MCF 10A (cell line): ENCODE data around the gene FAM168B. TPM values are rescaled to one million over a fixed set of nuclear protein-coding genes. Genes with fewer than 3 reads are reported as not detected.

Source experiments
- BruUV-seq: library from RNA; stranded (reverse); fragments of 400-500 nt; replicated peaks from 2 replicates; lab custom pipeline; 2021; lab: Mats Ljungman, UMichigan
- CTCF ChIA-PET: fragments of 300-600 bp; sonication (Branson Sonifier 250); formaldehyde crosslinking; extraction: SDS; loops from one replicate; lab custom pipeline; 2021; ENCODE audit warnings: antibody characterized with exemption, inconsistent platforms; lab: Yijun Ruan, JAX
- POLR2A ChIA-PET: fragments of 300-600, 350-650 bp; sonication (Branson Sonifier 250); formaldehyde crosslinking; extraction: SDS; loops from one replicate; lab custom pipeline; 2020; ENCODE audit warnings: antibody characterized with exemption, inconsistent platforms; lab: Yijun Ruan, JAX
- DNase-seq: peaks from one replicate; pipeline ENCODE4 v3.0.0-alpha.2; 2018; ENCODE audit not compliant: unreplicated experiment
- H3K27ac Mint-ChIP-seq: one replicate; pipeline ENCODE4 v1.8.0; 2022; ENCODE audit warnings: mild to moderate bottlenecking, low read depth, mixed read lengths; ENCODE audit not compliant: unreplicated experiment
- H3K27me3 Mint-ChIP-seq: one replicate; pipeline ENCODE4 v1.8.0; 2022; ENCODE audit warnings: mixed read lengths; ENCODE audit not compliant: insufficient read depth, unreplicated experiment
- H3K36me3 Mint-ChIP-seq: one replicate; pipeline ENCODE4 v1.8.0; 2022; ENCODE audit warnings: mild to moderate bottlenecking, moderate library complexity, mixed read lengths; ENCODE audit not compliant: insufficient read depth, unreplicated experiment
- H3K4me1 Mint-ChIP-seq: one replicate; pipeline ENCODE4 v1.8.0; 2022; ENCODE audit warnings: mixed read lengths; ENCODE audit not compliant: insufficient read depth, unreplicated experiment
- H3K4me3 Mint-ChIP-seq: one replicate; pipeline ENCODE4 v1.8.0; 2022; ENCODE audit warnings: mild to moderate bottlenecking, moderate library complexity, mixed read lengths; ENCODE audit not compliant: unreplicated experiment
- H3K9me3 Mint-ChIP-seq: one replicate; pipeline ENCODE4 v1.8.0; 2022; ENCODE audit warnings: mixed read lengths; ENCODE audit not compliant: unreplicated experiment
- CTCF ChIP-seq: fragments of 200-600 bp; IDR thresholded peaks from one replicate; pipeline ENCODE4 v1.8.0; 2022; ENCODE audit warnings: antibody characterized with exemption, mild to moderate bottlenecking; ENCODE audit not compliant: unreplicated experiment
- intact Hi-C: fragments of 100-400 bp; cut with micrococcal nuclease; formaldehyde crosslinking; loops from 2 replicates; pipeline ENCODE4 v1.14.1; 2022
- total RNA-seq: library from RNA; stranded (reverse); gene quantifications from 2 replicates; pipeline ENCODE4 v1.2.3, GENCODE V29; 2022

Gene FAM168B
- total RNA-seq, 1 experiment from 2014 or later: 159 TPM

GRCh38 chr2:131046028-131046917, 47.0 kb downstream of the FAM168B start:
- intact Hi-C loops: no loop called here
- TF ChIP-seq CTCF: no peak
- BruUV-seq: TSS peak; percentile 42
- H3K27ac Mint-ChIP-seq: no peak overlapping the region
- no peak overlapping the region for H3K4me3 Mint-ChIP-seq
- POLR2A ChIA-PET: no interaction called here
- DNase-seq: no peak
- CTCF ChIA-PET: interaction anchor here (1.9 kb wide), 1 partner anchor 9 kb away, joined by 6 read pairs; no protein-coding TSS in a partner anchor
- H3K27me3 Mint-ChIP-seq: no peaks in the 10 kb centered on the region
- no peaks in the 10 kb centered on the region for H3K9me3 Mint-ChIP-seq
- H3K4me1 Mint-ChIP-seq: no peaks in the 10 kb centered on the region
- H3K36me3 Mint-ChIP-seq: peaks cover 55% of the 10 kb centered on the region

GRCh38 chr2:131045286-131046027, 47.8 kb downstream of the FAM168B start:
- H3K4me1 Mint-ChIP-seq: no peaks in the 10 kb centered on the region
- H3K9me3 Mint-ChIP-seq: no peaks in the 10 kb centered on the region
- intact Hi-C loops: no loop called here
- H3K4me3 Mint-ChIP-seq: no peak overlapping the region
- DNase-seq: no peak
- peaks cover 47% of the 10 kb centered on the region for H3K36me3 Mint-ChIP-seq
- no TSS peak for BruUV-seq
- no peaks in the 10 kb centered on the region for H3K27me3 Mint-ChIP-seq
- CTCF ChIA-PET: no interaction called here
- POLR2A ChIA-PET: no interaction called here
- no peak overlapping the region for H3K27ac Mint-ChIP-seq
- no peak for TF ChIP-seq CTCF

GRCh38 chr2:131044757-131045150, 48.5 kb downstream of the FAM168B start:
- CTCF ChIA-PET: no interaction called here
- POLR2A ChIA-PET: no interaction called here
- intact Hi-C loops: no loop called here
- Mint-ChIP-seq H3K27ac (no peak overlapping the region), H3K4me3 (no peak overlapping the region), H3K4me1 (no peaks in the 10 kb centered on the region), H3K36me3 (peaks cover 40% of the 10 kb centered on the region), H3K9me3 (no peaks in the 10 kb centered on the region), H3K27me3 (no peaks in the 10 kb centered on the region)
- no TSS peak for BruUV-seq
- no peak for DNase-seq
- TF ChIP-seq CTCF: no peak
